ENCODE results near the gene TSSK2.

TSSK2 gene

GRCh38 chr22:19176732-19177131, 45.6 kb downstream of the TSSK2 start:
- H3K4me1 ChIP-seq (ENCODE audit: insufficient read depth, low read length), result peaks cover 35% of the 10 kb centered on the region

GRCh38 chr22:19177164-19178064, 46.3 kb downstream of the TSSK2 start:
- Histone ChIP-seq H3K4me1 (ENCODE audit: insufficient read depth, low read length) (peaks cover 31% of the 10 kb centered on the region), H3K9ac (ENCODE audit: low read length) (no peak overlapping the region), H3K36me3 (ENCODE audit: insufficient read depth, low read length) (no peaks in the 10 kb centered on the region), H3K4me3 (ENCODE audit: low read depth in 1 of 2, low read length in 2 of 2) (peak overlapping the region; percentile 60 to 66), H3K27me3 (ENCODE audit: control insufficient read depth in 1 of 2, insufficient read depth in 2 of 2, low read length in 2 of 2) (no peaks in the 10 kb centered on the region), H3K9me3 (ENCODE audit: low read length) (no peaks in the 10 kb centered on the region), H3K27ac (ENCODE audit: low read depth, low read length) (peak overlapping the region; percentile 62)

More at GRCh38 chr22:19176732-19177131, 45.6 kb downstream of the TSSK2 start:
- Histone ChIP-seq H3K36me3 (ENCODE audit: insufficient read depth, low read length) (no peaks in the 10 kb centered on the region), H3K27me3 (ENCODE audit: control insufficient read depth in 1 of 2, insufficient read depth in 2 of 2, low read length in 2 of 2) (no peaks in the 10 kb centered on the region), H3K9ac (ENCODE audit: low read length) (no peak overlapping the region), H3K9me3 (ENCODE audit: low read length) (no peaks in the 10 kb centered on the region), H3K27ac (ENCODE audit: low read depth, low read length) (no peak overlapping the region), H3K4me3 (ENCODE audit: low read depth in 1 of 2, low read length in 2 of 2) (no peak overlapping the region)

DNA sequence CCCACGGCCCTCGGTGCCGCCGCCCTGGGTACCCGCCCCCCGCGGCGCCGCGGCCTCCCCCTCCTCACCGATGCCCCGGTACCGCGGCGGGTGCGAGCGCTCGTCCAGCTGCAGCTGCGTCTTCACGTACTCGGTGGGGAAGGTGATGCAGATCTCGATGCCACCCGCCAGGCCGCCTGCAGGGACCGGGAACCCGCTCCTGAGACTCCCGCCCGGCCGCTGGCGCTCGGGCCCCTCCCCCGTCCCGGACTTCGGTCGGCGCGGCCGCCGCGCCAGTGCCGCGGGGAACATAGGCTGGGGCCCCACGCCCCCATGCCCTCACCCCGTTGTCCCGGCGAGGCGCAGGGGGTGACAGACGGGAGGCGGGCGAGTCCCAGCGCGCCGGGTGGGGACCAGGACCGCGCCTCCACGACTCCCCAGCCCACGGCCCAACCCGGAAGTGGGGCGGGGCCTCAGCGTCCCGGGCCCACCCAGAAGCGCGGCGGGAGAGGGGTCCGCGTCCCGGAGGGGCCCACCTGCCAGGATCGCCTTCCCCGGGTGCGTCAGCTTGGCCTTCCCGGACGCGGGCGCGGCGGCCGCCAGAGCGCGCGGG, 47.1 kb downstream of the TSSK2 start:
- Histone ChIP-seq H3K9ac (ENCODE audit: low read length) (no peak overlapping the region), H3K27ac (ENCODE audit: low read depth, low read length) (peak overlapping the region; percentile 62), H3K27me3 (ENCODE audit: control insufficient read depth in 1 of 2, insufficient read depth in 2 of 2, low read length in 2 of 2) (no peaks in the 10 kb centered on the region), H3K4me1 (ENCODE audit: insufficient read depth, low read length) (peaks cover 24% of the 10 kb centered on the region), H3K36me3 (ENCODE audit: insufficient read depth, low read length) (no peaks in the 10 kb centered on the region), H3K9me3 (ENCODE audit: low read length) (no peaks in the 10 kb centered on the region), H3K4me3 (ENCODE audit: low read depth in 1 of 2, low read length in 2 of 2) (peak overlapping the region; percentile 60 to 66)

- peaks cover 24% of the 10 kb centered on the region for H3K4me1 ChIP-seq (ENCODE audit: insufficient read depth, low read length)
- no peaks in the 10 kb centered on the region for H3K36me3 ChIP-seq (ENCODE audit: insufficient read depth, low read length)
- H3K9ac ChIP-seq (ENCODE audit: low read length), result peak within 1 kb of the TSS; percentile 38
- peak within 1 kb of the TSS; percentile 62 for H3K27ac ChIP-seq (ENCODE audit: low read depth, low read length)
- H3K27me3 ChIP-seq (ENCODE audit: control insufficient read depth in 1 of 2, insufficient read depth in 2 of 2, low read length in 2 of 2), result no peaks in the 10 kb centered on the region
- peak within 1 kb of the TSS; percentile 66 to 74 for H3K4me3 ChIP-seq (ENCODE audit: low read depth in 1 of 2, low read length in 2 of 2)
- no peaks in the 10 kb centered on the region for H3K9me3 ChIP-seq (ENCODE audit: low read length)
These were observed 47.8 kb downstream of the TSSK2 start, which contains the start of gene SLC25A1 for GRCh38 chr22:19178657-19179496. TSS of gene SLC25A1 (minus strand) at chr22:19178736. CDS start at chr22:19178673, 63 bp downstream.

- H3K4me3 ChIP-seq (ENCODE audit: low read depth in 1 of 2, low read length in 2 of 2), result peak overlapping the region in 1 of 2 donors; percentile 74
- no peaks in the 10 kb centered on the region for H3K27me3 ChIP-seq (ENCODE audit: control insufficient read depth in 1 of 2, insufficient read depth in 2 of 2, low read length in 2 of 2)
- no peaks in the 10 kb centered on the region for H3K36me3 ChIP-seq (ENCODE audit: insufficient read depth, low read length)
- H3K9me3 ChIP-seq (ENCODE audit: low read length), result no peaks in the 10 kb centered on the region
- H3K9ac ChIP-seq (ENCODE audit: low read length), result peak overlapping the region; percentile 38
- peak overlapping the region; percentile 61 for H3K27ac ChIP-seq (ENCODE audit: low read depth, low read length)
- peaks cover 21% of the 10 kb centered on the region for H3K4me1 ChIP-seq (ENCODE audit: insufficient read depth, low read length)
These were observed 48.5 kb downstream of the TSSK2 start for GRCh38 chr22:19179497-19180048.

GRCh38 chr22:19180234-19180633, 49.1 kb downstream of the TSSK2 start:
- peaks cover 19% of the 10 kb centered on the region for H3K4me1 ChIP-seq (ENCODE audit: insufficient read depth, low read length)
- no peak overlapping the region for H3K27ac ChIP-seq (ENCODE audit: low read depth, low read length)
- no peaks in the 10 kb centered on the region for H3K9me3 ChIP-seq (ENCODE audit: low read length)
- H3K9ac ChIP-seq (ENCODE audit: low read length), result no peak overlapping the region
- no peaks in the 10 kb centered on the region for H3K27me3 ChIP-seq (ENCODE audit: control insufficient read depth in 1 of 2, insufficient read depth in 2 of 2, low read length in 2 of 2)
- H3K4me3 ChIP-seq (ENCODE audit: low read depth in 1 of 2, low read length in 2 of 2), result no peak overlapping the region
- no peaks in the 10 kb centered on the region for H3K36me3 ChIP-seq (ENCODE audit: insufficient read depth, low read length)

GRCh38 chr22:19180740-19181410, 49.8 kb downstream of the TSSK2 start:
- no peak overlapping the region for H3K27ac ChIP-seq (ENCODE audit: low read depth, low read length)
- no peaks in the 10 kb centered on the region for H3K36me3 ChIP-seq (ENCODE audit: insufficient read depth, low read length)
- no peaks in the 10 kb centered on the region for H3K9me3 ChIP-seq (ENCODE audit: low read length)
- H3K4me3 ChIP-seq (ENCODE audit: low read depth in 1 of 2, low read length in 2 of 2), result no peak overlapping the region
- H3K9ac ChIP-seq (ENCODE audit: low read length), result no peak overlapping the region
- H3K4me1 ChIP-seq (ENCODE audit: insufficient read depth, low read length), result peaks cover 19% of the 10 kb centered on the region
- H3K27me3 ChIP-seq (ENCODE audit: control insufficient read depth in 1 of 2, insufficient read depth in 2 of 2, low read length in 2 of 2), result no peaks in the 10 kb centered on the region

GRCh38 chr22:19181786-19182471, 50.8 kb downstream of the TSSK2 start:
- no peak overlapping the region for H3K9ac ChIP-seq (ENCODE audit: low read length)
- H3K4me1 ChIP-seq (ENCODE audit: insufficient read depth, low read length), result peaks cover 15% of the 10 kb centered on the region
- H3K36me3 ChIP-seq (ENCODE audit: insufficient read depth, low read length), result no peaks in the 10 kb centered on the region
- H3K4me3 ChIP-seq (ENCODE audit: low read depth in 1 of 2, low read length in 2 of 2), result no peak overlapping the region
- H3K27ac ChIP-seq (ENCODE audit: low read depth, low read length), result no peak overlapping the region
- H3K27me3 ChIP-seq (ENCODE audit: control insufficient read depth in 1 of 2, insufficient read depth in 2 of 2, low read length in 2 of 2), result no peaks in the 10 kb centered on the region
- no peaks in the 10 kb centered on the region for H3K9me3 ChIP-seq (ENCODE audit: low read length)
